ENCODE results near the gene C14orf93. TPM values are rescaled to one million over a fixed set of nuclear protein-coding genes. Genes with fewer than 3 reads are reported as not detected.
"Not testable (repeated sequence)": the region's sequence is repeated elsewhere in the genome, so short reads cannot be mapped to it uniquely, and the experiment has no call there.

C14orf93 gene
- total RNA-seq, 1 donor from 2014 or later: 4.1 TPM

DNA sequence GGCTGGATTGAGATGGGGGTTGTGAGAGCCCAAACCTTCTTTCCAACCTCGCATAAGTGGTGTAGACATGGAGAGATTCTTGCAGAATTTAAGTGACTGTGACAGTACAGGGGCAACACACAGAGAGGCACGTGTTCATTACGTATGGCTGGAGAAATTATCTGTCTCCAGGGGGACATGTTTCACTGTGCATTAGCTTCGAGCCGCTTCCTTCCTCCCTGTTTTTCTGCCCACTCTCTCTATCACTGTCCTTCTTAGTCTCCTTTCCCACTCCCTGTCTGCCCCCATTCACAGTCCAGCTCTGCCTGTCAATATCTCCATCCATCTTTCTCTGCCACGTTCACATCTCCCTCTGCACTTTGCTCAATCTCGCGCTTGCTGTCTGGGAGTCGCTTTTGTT lies 11.5 kb upstream of the C14orf93 start:
- no peak for DNase-seq (ENCODE audit: low read depth in 2 of 2)

DNA sequence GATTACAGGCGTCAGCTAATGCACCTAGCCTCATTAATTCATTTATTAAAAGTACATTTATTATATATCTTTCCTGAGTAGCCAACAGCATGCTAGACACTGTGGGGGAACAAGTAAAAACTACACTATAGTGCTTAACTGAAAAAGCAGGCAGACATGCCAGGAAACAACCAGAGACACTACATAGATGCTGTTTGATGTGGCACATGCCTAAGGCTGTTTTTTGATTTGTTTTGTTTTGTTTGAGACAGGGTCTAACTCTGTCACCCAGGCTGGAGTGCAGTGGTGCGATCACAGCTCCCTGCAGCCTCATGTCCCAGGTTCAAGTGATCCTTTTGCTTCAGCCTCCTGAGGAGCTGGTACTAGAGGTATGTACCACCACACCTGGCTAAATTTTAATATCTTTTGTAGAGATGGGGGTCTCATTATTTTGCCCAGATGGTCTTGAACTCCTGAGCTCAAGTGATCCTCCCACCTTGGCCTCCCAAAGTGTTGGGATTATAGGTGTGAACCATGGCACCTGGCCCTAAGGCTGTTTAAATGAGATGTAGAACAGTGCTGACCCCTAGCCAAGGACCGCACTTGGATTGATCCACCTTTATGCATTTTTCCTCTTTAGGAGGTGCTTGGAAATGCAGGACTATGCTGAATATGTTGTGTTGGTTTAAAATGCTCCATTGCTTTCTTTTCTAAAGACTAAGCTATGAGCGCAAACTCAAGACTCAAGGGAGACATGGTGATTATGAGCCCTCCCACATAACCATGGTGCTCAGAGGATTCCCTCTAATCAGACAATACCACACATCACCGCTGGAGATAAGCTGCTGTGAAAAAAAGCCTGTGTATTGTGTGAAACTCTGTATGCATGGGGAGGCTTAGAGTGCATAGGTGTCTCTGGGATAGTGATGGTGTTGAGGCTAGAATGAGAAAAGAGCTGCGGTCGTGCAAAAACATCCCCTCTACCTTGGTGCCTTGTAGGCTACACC lies 10.5 kb upstream of the C14orf93 start:
- DNase-seq (ENCODE audit: low read depth in 2 of 2): no peak

DNA sequence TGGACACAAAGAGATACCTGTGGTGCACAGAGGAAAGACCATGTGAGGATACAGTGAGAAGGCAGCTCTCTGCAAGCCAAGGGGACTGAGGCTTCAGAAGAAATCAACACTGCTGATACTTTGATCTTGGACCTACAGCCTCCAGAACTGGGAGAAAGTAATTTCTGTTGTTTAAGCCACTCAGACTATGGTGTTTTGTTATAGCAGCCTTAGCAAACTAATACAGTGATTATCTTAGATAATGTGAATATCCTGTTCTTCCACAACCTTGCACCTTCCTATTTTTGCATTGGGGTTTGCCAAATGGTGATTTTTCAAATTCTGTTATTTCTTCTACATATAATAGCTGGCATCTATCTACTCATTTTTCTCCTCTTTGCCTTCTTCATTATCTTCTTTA lies 8.2 kb upstream of the C14orf93 start:
- no peak for DNase-seq (ENCODE audit: low read depth in 2 of 2)

DNA sequence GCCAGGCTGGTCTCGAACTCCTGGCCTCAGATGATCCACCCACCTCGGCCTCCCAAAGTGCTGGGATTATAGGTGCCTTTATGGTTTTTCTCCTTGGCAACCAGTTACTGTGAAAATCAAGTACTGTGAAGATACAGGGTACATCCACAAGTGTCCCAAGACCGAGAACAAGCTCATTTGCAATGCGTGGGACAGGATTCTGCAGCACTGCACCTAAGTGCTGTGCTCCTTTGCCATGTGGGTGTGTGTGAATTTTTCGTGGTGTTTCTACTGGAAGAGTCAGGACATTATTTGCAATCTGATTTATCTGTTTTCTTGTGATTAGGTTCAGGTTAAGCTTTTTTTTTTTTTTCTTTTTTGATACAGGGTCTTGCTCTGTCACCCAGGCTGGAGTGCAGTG lies 7.1 kb upstream of the C14orf93 start:
- no peak for DNase-seq (ENCODE audit: low read depth in 2 of 2)

DNA sequence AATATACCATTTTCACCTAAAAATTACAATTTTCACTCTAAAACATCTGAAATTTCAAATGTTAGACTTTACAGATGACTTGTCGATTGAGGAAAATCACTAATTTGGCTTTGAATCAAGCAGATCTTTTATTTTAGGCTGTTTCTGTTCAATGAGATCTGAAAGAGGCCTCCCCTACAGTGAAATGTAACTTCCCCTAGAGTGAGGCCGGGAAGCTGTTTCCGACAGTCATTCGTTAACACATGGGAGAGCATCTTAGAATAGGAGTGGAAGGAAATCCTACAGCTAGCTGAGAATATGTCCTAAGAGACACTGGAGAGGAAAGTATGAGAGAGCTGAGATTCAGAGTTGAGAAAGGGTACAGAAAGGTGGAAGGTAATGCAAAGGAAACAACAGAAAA lies 5.7 kb upstream of the C14orf93 start:
- DNase-seq (ENCODE audit: low read depth in 2 of 2): no peak

DNA sequence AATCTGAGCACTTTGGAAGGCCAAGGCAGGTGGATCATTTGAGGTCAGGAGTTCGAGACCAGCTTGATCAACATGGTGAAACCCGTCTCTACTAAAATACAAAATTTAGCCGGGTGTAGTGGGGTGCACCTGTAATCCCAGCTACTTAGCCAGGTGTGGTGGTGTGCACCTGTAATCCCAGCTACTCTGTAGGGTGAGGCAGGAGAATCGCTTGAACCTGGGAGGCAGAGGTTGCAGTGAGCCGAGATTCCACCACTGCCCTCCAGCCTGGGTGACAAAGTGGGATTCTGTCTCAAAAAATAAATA lies 3.8 kb upstream of the C14orf93 start:
- not testable (repeated sequence) for DNase-seq (ENCODE audit: low read depth in 2 of 2)

DNA sequence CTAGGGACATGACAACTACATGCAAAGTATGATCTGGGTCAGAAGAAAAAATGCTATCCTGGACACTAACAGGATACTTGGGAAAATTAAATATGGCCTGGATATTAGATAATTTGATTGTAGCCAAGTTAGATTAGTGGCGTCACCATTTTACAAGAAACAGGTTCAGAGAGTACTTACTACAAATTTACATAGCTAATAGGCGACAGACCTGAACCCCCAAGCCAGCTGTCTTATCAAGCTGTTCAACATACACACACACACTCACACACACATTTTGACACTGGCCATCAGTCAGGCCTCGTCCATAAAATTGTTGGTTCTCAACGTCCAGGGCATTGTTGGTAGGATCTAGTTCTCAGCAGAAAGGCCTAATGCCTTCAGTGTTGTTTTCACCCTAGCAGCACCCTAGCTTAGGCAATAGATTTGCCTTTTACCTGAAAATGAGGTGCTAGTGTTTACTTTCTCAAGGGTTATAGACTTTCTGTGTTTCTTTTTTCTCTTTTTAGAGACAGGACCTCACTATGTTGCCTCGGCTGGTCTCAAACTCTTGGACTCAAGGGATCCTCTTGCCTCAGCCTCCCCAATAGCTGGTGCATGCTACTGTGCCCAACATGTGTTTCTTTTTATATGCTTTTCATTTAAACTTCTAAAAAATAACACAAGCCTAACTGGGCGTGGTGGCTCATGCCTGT lies 3.3 kb upstream of the C14orf93 start:
- DNase-seq (ENCODE audit: low read depth in 2 of 2): no peak

DNA sequence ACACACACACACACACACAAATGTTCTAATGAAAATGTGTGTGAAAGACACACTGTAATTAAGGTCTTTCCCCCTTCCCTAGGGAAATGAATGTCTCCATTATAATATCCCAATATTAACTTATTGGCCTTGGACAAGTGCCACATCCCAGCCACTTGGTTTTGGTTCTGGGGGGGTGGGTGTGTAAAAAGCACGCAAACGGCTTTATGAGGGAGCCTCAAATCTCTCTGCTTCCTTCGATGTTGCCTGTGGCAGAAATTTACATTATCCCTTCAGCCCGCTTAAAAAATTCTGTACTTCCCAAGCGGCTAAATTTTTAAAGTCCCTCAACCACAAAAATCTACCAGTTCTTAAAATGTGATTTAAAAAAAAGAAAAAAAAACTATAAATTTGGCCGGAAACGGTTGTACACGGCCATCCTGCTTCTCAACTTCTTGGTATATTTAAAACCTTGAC lies 432 bp downstream of the C14orf93 start:
- no peak for DNase-seq (ENCODE audit: low read depth in 2 of 2)

DNA sequence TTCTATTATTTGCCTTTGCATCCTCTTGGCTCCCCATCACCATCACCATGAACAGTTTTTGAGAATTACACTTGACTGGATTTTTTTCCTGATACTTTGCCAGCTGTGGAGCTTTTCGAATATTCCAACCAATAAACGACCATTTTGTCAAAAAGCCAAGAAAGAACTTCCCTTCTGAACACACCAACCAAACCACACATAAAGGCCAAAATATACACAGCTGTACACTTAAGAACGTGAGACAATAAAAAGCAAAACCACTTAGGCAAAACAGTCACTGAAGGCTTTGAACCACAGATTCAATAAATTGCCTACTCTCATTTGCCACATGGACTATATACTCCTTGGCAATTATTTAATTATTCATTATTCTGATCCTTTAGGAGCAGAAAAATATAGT lies 1.1 kb downstream of the C14orf93 start:
- DNase-seq (ENCODE audit: low read depth in 2 of 2): no peak

DNA sequence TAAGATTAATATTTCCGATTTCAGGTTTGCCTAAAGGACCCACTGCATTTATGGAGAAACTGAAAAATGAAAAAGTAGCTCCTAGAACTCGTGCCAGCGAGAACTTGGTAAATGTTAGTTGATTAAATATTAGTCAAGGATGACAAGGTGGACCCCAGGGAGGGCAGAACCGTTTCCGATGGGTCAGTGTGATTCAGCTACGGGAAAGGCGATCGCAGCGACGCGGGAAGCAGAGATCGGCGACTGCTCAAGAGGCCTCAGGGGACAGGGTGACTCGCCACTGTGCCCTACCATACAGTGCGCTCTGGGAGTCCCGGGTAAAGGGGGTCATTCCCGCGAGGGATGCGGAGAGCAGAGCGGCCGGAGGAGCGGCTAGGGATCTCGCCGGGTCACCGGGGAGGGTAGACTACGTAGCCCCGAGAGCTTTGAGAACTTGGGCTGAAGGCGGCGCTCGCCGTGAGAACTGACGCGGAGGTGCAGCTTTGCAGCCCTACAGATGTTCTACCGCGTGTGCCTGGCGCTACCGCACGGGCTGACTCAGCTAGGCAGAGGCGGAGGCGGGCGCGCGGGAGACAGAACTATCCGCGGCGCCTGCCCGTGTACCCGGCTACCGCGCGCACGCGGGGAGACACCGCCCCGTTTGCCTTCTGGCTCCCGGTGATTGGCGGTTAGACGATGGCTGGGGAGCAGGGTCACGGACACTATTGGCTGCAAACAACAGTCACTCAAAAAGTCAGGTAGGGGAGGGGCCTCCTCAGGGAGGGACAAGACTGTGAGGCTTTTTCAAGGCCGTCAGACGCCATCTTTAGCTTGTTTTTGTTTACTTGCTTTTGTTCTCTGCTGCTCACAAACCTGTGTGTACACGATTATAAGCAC lies 3.2 kb downstream of the C14orf93 start:
- peak; percentile 93 to 98 for DNase-seq (ENCODE audit: low read depth in 2 of 2)

DNA sequence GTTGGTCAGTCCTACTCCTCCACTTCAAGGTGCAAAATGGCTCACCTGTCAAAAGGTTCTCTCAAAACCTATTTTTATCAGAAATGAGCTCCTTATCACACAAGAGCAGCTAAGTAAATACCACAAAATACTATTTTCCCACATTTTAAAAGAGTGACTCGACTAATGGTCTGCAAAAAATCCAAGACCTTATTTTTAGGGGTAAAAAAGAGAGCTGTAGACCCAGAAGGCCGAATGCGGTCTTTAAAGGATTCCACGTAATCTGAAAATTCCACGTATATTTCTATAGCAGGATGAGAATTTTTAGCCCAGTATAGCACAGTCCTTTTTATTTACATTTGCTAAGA lies 3.8 kb downstream of the C14orf93 start:
- DNase-seq (ENCODE audit: low read depth in 2 of 2): no peak

DNA sequence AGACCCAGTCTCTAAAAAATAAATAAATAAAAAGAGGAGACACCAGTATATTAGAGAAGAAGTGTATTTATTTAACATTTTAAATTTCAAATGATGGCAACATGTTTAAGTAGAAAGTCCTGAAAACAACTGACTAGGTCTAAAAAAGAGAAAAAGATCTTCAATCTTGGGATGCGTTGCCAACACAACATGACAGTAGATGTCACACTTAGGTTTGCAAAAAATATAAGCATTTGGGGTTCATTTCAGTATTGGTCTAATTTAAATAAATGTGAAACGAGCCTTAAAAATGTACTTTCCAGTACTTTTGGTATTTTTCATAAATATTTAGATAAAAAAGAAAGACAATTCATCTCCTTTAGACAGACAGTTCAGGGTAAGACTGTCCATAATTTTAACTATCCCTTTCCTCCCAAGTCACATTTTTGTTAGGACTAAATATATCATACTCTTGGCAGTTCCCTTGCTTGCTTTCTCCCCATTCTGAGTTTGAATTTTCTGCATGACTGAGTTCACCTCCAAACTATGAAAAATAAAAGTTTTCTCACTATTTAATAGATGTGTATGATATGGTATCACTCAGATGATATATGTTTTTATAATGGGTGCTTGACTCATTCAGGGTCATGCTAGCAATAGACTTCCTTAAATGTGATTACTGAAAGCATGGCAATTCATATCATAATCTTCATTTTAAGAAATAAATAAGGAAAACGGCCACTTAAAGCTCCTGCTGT lies 4.3 kb downstream of the C14orf93 start:
- no peak for DNase-seq (ENCODE audit: low read depth in 2 of 2)

DNA sequence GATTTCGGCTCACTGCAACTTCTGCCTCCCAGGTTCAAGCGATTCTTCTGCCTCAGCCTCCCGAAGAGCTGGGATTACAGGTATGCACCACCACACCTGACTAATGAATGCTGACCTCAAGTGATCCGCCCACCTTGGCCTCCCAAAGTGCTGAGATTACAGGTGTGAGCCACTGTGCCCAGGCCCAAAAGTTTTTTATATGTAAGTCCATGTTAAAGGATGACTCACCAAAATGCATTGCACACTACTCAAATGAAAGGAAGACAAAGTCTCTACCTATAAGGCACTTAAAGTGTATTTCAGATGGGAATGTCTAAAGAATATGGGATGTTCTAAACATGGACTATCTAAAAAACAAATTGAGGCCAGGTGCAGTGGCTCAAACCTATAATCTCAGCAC lies 5.7 kb downstream of the C14orf93 start:
- DNase-seq (ENCODE audit: low read depth in 2 of 2): not testable (repeated sequence)

DNA sequence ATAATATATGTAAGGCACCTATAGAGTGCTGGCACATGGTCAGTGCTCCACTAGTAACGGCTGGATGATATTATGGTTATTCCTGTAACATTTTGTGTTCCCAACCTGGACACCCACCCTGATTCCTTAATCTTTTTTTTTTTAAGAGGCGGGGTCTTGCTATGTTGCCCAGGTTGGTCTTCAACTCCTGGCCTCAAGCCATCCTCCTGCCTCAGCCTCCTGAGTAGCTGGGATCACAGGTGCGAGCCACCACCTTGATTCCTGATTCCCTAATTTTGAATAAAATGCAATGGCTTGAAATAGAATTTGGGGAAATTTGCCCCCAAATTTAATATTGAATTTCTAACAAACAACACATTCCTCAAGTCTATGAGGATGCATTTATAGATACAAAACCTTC lies 7.4 kb downstream of the C14orf93 start:
- no peak for DNase-seq (ENCODE audit: low read depth in 2 of 2)

DNA sequence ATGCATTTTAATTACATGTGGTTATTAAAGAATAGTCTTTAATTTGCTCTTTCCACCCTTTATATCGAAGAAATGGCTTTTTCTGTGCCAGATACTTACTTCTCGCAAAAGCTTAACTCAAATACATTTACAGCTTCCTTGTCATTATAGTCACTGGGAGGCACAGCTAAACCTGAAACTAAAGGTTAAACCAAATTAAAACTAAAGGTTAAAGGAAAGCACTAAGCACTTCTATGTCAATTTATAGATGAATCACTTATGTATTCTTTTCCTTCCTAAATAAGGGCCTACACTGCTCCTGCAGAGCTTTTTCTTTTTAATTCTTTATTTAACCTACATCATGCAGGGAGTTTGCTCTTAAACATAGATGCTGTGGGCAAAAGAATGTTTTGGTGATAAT lies 9.1 kb downstream of the C14orf93 start:
- no peak for DNase-seq (ENCODE audit: low read depth in 2 of 2)

DNA sequence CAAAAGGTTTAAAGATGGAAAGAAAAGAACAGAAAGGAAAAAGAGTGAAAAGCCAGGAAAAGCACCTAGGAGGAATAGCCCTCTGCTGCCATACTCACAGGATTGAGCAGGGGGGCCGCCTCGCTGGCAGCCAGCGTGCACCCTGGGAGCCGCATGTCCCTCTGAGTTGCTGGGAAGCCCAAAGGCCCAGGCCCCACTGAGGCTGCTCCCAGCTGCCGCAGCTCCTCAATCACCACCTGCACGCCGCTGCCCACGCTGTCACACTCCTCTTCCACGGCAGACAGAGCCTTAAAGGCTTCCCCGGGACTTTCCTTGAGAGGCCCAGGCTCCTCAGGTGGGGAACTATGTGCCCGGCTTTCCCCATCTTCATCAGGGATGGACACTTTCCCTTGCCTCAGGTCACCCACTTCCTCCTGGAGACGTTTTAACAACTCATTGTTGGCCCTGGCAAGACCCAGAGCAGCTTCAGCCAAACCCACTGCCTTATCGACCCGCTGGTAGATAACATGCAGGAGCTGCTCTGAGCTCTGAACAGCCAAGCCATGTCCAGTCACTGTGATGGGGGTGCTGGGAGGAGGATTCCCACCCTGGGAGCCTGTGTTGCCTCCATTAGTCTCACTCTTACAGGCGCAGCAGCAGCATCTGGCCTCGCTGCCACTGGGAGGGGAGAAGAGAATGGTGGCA lies 11.5 kb downstream of the C14orf93 start:
- DNase-seq (ENCODE audit: low read depth in 2 of 2): no peak

DNA sequence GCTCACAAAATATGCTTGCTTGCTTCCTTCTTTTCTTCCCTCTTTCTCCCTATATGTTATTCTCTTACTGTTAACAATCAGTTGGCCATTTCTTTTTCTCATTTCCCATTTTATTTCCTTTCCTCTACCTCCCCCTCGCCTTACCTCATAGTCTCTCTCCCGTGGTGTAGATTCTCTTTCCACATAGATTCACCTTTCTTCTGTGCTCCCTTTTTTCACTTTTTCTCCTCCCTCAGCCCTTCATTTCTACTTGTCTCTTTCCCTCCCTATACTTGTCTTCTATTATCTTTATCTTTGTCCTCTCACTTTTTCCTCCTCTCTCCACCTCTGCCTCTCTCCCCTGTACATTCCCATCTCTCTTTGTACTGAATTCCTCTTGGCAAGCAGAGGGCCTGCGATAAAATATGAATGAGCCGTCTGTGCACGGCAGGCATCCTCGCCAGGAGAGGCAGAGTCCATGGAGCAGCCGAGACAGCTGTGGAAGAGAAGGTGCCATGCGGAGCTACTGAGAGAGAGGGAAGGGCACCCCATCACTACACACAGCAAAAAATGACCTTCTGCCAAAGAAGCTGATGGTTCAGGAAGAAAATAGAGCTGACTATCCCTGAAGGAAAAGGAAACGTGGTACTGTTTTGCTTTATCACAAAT lies 12.1 kb downstream of the C14orf93 start:
- no peak for DNase-seq (ENCODE audit: low read depth in 2 of 2)

DNA sequence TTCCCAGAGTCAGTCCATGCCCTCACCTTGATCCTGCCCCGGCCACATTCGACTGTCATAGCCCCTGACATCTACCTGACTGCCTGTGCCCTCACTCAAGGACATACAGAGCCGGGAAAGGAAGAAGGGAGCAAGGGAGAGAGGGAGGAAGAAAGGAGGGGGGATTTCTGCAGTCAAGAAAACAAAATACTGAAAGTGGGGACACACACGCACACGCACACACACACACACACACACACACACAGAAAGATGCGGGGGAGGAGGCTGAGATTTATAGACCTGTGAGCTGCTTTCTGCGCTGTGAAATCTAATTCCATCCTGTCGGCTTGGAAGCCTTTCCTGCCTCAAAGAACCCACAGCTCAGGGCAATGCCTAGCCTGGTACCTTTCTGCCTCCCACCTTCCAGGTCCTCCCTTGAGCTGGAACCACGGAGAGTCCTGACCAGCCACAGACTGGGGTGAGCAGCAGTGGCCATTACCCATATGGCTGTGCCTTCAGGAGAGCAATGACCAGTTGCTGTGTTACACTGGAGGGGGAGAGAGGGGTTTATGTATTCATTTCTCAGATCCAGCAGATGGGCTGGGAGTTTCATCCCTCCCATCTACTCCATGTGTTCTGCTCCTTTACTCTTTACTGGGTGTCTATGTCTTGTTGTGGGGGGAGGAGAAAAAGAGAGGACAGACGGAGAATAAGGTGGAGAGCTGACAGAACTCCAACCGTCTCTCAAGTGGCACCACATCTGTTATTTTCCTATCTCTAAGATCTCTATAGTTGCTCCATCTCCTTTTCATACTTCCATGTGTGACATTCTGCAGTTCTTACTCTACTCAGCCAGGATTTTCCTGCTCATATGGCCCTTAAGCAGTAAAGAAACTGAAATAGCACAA lies 12.9 kb downstream of the C14orf93 start:
- DNase-seq (ENCODE audit: low read depth in 2 of 2): no peak

Data from dermis microvascular lymphatic vessel endothelial cell (primary cell).